Measurements from ENCODE around the gene UBE2J2. TPM values are rescaled to one million over a fixed set of nuclear protein-coding genes. Genes with fewer than 3 reads are reported as not detected.
A peak's percentile ranks its signal among the peaks of the same experiment; 100 is the strongest.

UBE2J2 gene
- total and polyA plus RNA-seq, 7 experiments from 2014 or later: 62.3 to 92.2 (median 84.1) TPM

GRCh38 chr1:1230656-1231399, 42.8 kb downstream of the UBE2J2 start:
- peaks cover 0 to 21% (median 5%) of the 10 kb centered on the region in 5 donors for H3K36me3 Mint-ChIP-seq
- H3K4me1 Mint-ChIP-seq: peaks cover 18 to 46% (median 34%) of the 10 kb centered on the region in 7 donors
- intact Hi-C loops (cut with micrococcal nuclease): loop anchor here in 1 of 2 donors (1.0 kb wide), 3 partner anchors 20 to 144 kb away; partner anchors contain the start of gene AURKAIP1
- H3K27me3 Mint-ChIP-seq: no peaks in the 10 kb centered on the region
- Histone ChIP-seq H3K4me3 (ENCODE audit: low read length) (peak overlapping the region; percentile 90), H3K4me1 (ENCODE audit: control insufficient read depth in 2 of 2, insufficient read depth in 2 of 2, low read length in 2 of 2) (peaks cover 12 to 28% of the 10 kb centered on the region in 2 donors), H3K27me3 (ENCODE audit: control insufficient read depth in 2 of 2, insufficient read depth in 2 of 2, low read length in 2 of 2) (no peaks in the 10 kb centered on the region), H3K9me3 (ENCODE audit: control insufficient read depth in 2 of 3, low read length in 3 of 3) (no peaks in the 10 kb centered on the region), H3K27ac (ENCODE audit: low read depth, low read length) (peak overlapping the region; percentile 96), H3K36me3 (ENCODE audit: control insufficient read depth in 2 of 3, insufficient read depth in 3 of 3, low read length in 3 of 3) (peaks cover 0 to 43% (median 0%) of the 10 kb centered on the region in 3 experiments)
- ChIA-PET CTCF (interaction anchor here (0.7 kb wide), 1 partner anchor 56 kb away, joined by 4 read pairs; no protein-coding TSS in a partner anchor), POLR2A (interaction anchor here (0.7 to 1.7 kb wide), 6 partner anchors 16 to 177 kb away, joined by 4 to 7 read pairs (median 4); no protein-coding TSS in a partner anchor)
- peak overlapping the region; percentile 89 to 96 (median 93) for H3K4me3 Mint-ChIP-seq
- DNase-seq (no peak), ATAC-seq (no peak)
- peaks cover 0 to 1% (median 0%) of the 10 kb centered on the region in 11 donors for H3K9me3 Mint-ChIP-seq
- peak overlapping the region; percentile 68 to 94 (median 92) for H3K27ac Mint-ChIP-seq

- H3K4me1 Mint-ChIP-seq: peaks cover 20 to 50% (median 37%) of the 10 kb centered on the region in 7 donors
- no peaks in the 10 kb centered on the region for H3K27me3 ChIP-seq (ENCODE audit: control insufficient read depth in 2 of 2, insufficient read depth in 2 of 2, low read length in 2 of 2)
- H3K4me1 ChIP-seq (ENCODE audit: control insufficient read depth in 2 of 2, insufficient read depth in 2 of 2, low read length in 2 of 2): peaks cover 12 to 28% of the 10 kb centered on the region in 2 donors
- peak overlapping the region; percentile 45 to 95 (median 68) for H3K4me3 Mint-ChIP-seq
- peaks cover 0 to 1% (median 0%) of the 10 kb centered on the region in 11 donors for H3K9me3 Mint-ChIP-seq
- CTCF ChIA-PET: no interaction called here
- no peak for DNase-seq
- intact Hi-C loops (cut with micrococcal nuclease): no loop called here
- H3K27me3 Mint-ChIP-seq: no peaks in the 10 kb centered on the region
- H3K27ac Mint-ChIP-seq: peak overlapping the region in 4 of 9 donors; percentile 46 to 81 (median 64)
- peaks cover 0 to 48% (median 0%) of the 10 kb centered on the region in 3 experiments for H3K36me3 ChIP-seq (ENCODE audit: control insufficient read depth in 2 of 3, insufficient read depth in 3 of 3, low read length in 3 of 3)
- H3K9me3 ChIP-seq (ENCODE audit: control insufficient read depth in 2 of 3, low read length in 3 of 3): no peaks in the 10 kb centered on the region
- H3K27ac ChIP-seq (ENCODE audit: low read depth, low read length): peak overlapping the region; percentile 96
- peak overlapping the region; percentile 20 for H3K4me3 ChIP-seq (ENCODE audit: low read length)
- ATAC-seq: no peak
- POLR2A ChIA-PET: interaction anchor here (0.6 to 1.4 kb wide), 2 partner anchors 72 to 380 kb away, joined by 3 to 4 read pairs; no protein-coding TSS in a partner anchor
- H3K36me3 Mint-ChIP-seq: peaks cover 0 to 26% (median 5%) of the 10 kb centered on the region in 5 donors
These were observed 43.9 kb downstream of the UBE2J2 start for GRCh38 chr1:1229770-1230169.

- Histone ChIP-seq H3K9me3 (ENCODE audit: control insufficient read depth in 2 of 3, low read length in 3 of 3) (no peaks in the 10 kb centered on the region), H3K4me1 (ENCODE audit: control insufficient read depth in 2 of 2, insufficient read depth in 2 of 2, low read length in 2 of 2) (peaks cover 12 to 26% of the 10 kb centered on the region in 2 donors), H3K27ac (ENCODE audit: low read depth, low read length) (no peak overlapping the region), H3K4me3 (ENCODE audit: low read length) (no peak overlapping the region), H3K36me3 (ENCODE audit: control insufficient read depth in 2 of 3, insufficient read depth in 3 of 3, low read length in 3 of 3) (peaks cover 0 to 51% (median 0%) of the 10 kb centered on the region in 3 experiments), H3K27me3 (ENCODE audit: control insufficient read depth in 2 of 2, insufficient read depth in 2 of 2, low read length in 2 of 2) (no peaks in the 10 kb centered on the region)
- H3K27ac Mint-ChIP-seq: no peak overlapping the region
- H3K4me3 Mint-ChIP-seq: peak overlapping the region in 1 of 10 donors; percentile 64
- ChIA-PET CTCF (no interaction called here), POLR2A (interaction anchor here (0.6 to 1.4 kb wide), 2 partner anchors 71 to 381 kb away, joined by 3 to 4 read pairs; no protein-coding TSS in a partner anchor)
- H3K36me3 Mint-ChIP-seq: peaks cover 0 to 24% (median 4%) of the 10 kb centered on the region in 5 donors
- H3K27me3 Mint-ChIP-seq: no peaks in the 10 kb centered on the region
- intact Hi-C loops (cut with micrococcal nuclease): no loop called here
- no peak for ATAC-seq
- peaks cover 0 to 1% (median 0%) of the 10 kb centered on the region in 11 donors for H3K9me3 Mint-ChIP-seq
- no peak for DNase-seq
- peaks cover 16 to 40% (median 30%) of the 10 kb centered on the region in 7 donors for H3K4me1 Mint-ChIP-seq
These were observed 44.9 kb downstream of the UBE2J2 start for GRCh38 chr1:1228596-1229321.

- no peak for DNase-seq
- peaks cover 13 to 36% (median 28%) of the 10 kb centered on the region in 7 donors for H3K4me1 Mint-ChIP-seq
- H3K9me3 Mint-ChIP-seq: no peaks in the 10 kb centered on the region
- POLR2A ChIA-PET: no interaction called here
- H3K4me3 ChIP-seq (ENCODE audit: low read length): no peak overlapping the region
- intact Hi-C loops (cut with micrococcal nuclease): no loop called here
- H3K27ac Mint-ChIP-seq: no peak overlapping the region
- CTCF ChIA-PET: no interaction called here
- no peaks in the 10 kb centered on the region for H3K27me3 ChIP-seq (ENCODE audit: control insufficient read depth in 2 of 2, insufficient read depth in 2 of 2, low read length in 2 of 2)
- H3K36me3 Mint-ChIP-seq: peaks cover 0 to 21% (median 5%) of the 10 kb centered on the region in 5 donors
- no peaks in the 10 kb centered on the region for H3K27me3 Mint-ChIP-seq
- peak overlapping the region in 1 of 10 donors; percentile 64 for H3K4me3 Mint-ChIP-seq
- H3K27ac ChIP-seq (ENCODE audit: low read depth, low read length): no peak overlapping the region
- H3K36me3 ChIP-seq (ENCODE audit: control insufficient read depth in 2 of 3, insufficient read depth in 3 of 3, low read length in 3 of 3): peaks cover 0 to 56% (median 0%) of the 10 kb centered on the region in 3 experiments
- ATAC-seq: no peak
- H3K9me3 ChIP-seq (ENCODE audit: control insufficient read depth in 2 of 3, low read length in 3 of 3): no peaks in the 10 kb centered on the region
- H3K4me1 ChIP-seq (ENCODE audit: control insufficient read depth in 2 of 2, insufficient read depth in 2 of 2, low read length in 2 of 2): peaks cover 12 to 21% of the 10 kb centered on the region in 2 donors
These were observed 45.5 kb downstream of the UBE2J2 start for GRCh38 chr1:1228187-1228586.

- Histone ChIP-seq H3K9me3 (ENCODE audit: control insufficient read depth in 2 of 3, low read length in 3 of 3) (no peaks in the 10 kb centered on the region), H3K4me3 (ENCODE audit: low read length) (no peak overlapping the region), H3K27me3 (ENCODE audit: control insufficient read depth in 2 of 2, insufficient read depth in 2 of 2, low read length in 2 of 2) (no peaks in the 10 kb centered on the region), H3K36me3 (ENCODE audit: control insufficient read depth in 2 of 3, insufficient read depth in 3 of 3, low read length in 3 of 3) (peaks cover 0 to 64% (median 2%) of the 10 kb centered on the region in 3 experiments), H3K27ac (ENCODE audit: low read depth, low read length) (no peak overlapping the region), H3K4me1 (ENCODE audit: control insufficient read depth in 2 of 2, insufficient read depth in 2 of 2, low read length in 2 of 2) (peaks cover 12 to 16% of the 10 kb centered on the region in 2 donors)
- H3K4me3 Mint-ChIP-seq: no peak overlapping the region
- ChIA-PET POLR2A (interaction anchor here (0.6 kb wide), 1 partner anchor 69 kb away, joined by 3 read pairs; no protein-coding TSS in a partner anchor), CTCF (no interaction called here)
- peaks cover 5 to 27% (median 11%) of the 10 kb centered on the region in 5 donors for H3K36me3 Mint-ChIP-seq
- intact Hi-C loops (cut with micrococcal nuclease): no loop called here
- H3K27me3 Mint-ChIP-seq: no peaks in the 10 kb centered on the region
- H3K9me3 Mint-ChIP-seq: no peaks in the 10 kb centered on the region
- ATAC-seq: no peak
- H3K4me1 Mint-ChIP-seq: peaks cover 19 to 42% (median 30%) of the 10 kb centered on the region in 7 donors
- H3K27ac Mint-ChIP-seq: no peak overlapping the region
- DNase-seq: no peak
These were observed 46.3 kb downstream of the UBE2J2 start for GRCh38 chr1:1227386-1227785.

- H3K27ac Mint-ChIP-seq: no peak overlapping the region
- peaks cover 0 to 70% (median 3%) of the 10 kb centered on the region in 3 experiments for H3K36me3 ChIP-seq (ENCODE audit: control insufficient read depth in 2 of 3, insufficient read depth in 3 of 3, low read length in 3 of 3)
These were observed 46.9 kb downstream of the UBE2J2 start for GRCh38 chr1:1226566-1227362.

More at GRCh38 chr1:1226566-1227362, 46.9 kb downstream of the UBE2J2 start:
- intact Hi-C loops (cut with micrococcal nuclease): no loop called here
- H3K36me3 Mint-ChIP-seq: peaks cover 5 to 27% (median 11%) of the 10 kb centered on the region in 5 donors
- DNase-seq (no peak), ATAC-seq (no peak)
- H3K9me3 Mint-ChIP-seq: no peaks in the 10 kb centered on the region
- CTCF ChIA-PET: no interaction called here
- H3K4me3 ChIP-seq (ENCODE audit: low read length): no peak overlapping the region
- no peaks in the 10 kb centered on the region for H3K27me3 ChIP-seq (ENCODE audit: control insufficient read depth in 2 of 2, insufficient read depth in 2 of 2, low read length in 2 of 2)
- peaks cover 19 to 44% (median 30%) of the 10 kb centered on the region in 7 donors for H3K4me1 Mint-ChIP-seq
- POLR2A ChIA-PET: interaction anchor here (0.6 kb wide), 1 partner anchor 69 kb away, joined by 3 read pairs; no protein-coding TSS in a partner anchor
- peaks cover 12 to 16% of the 10 kb centered on the region in 2 donors for H3K4me1 ChIP-seq (ENCODE audit: control insufficient read depth in 2 of 2, insufficient read depth in 2 of 2, low read length in 2 of 2)
- H3K9me3 ChIP-seq (ENCODE audit: control insufficient read depth in 2 of 3, low read length in 3 of 3): no peaks in the 10 kb centered on the region
- H3K27me3 Mint-ChIP-seq: no peaks in the 10 kb centered on the region
- no peak overlapping the region for H3K27ac ChIP-seq (ENCODE audit: low read depth, low read length)
- no peak overlapping the region for H3K4me3 Mint-ChIP-seq

Data from naive thymus-derived CD4-positive, alpha-beta T cell (primary cell).